IMR-90 (cell line): ENCODE data around the gene RAB3IL1. TPM values are rescaled to one million over a fixed set of nuclear protein-coding genes. Genes with fewer than 3 reads are reported as not detected.

Experiments
- ATAC-seq: fragments of 200-7000 bp; cut with Tn5 transposase; 2 replicates; pipeline ENCODE4 v1.9.1; 2020; ENCODE audit warnings: low read depth, mild to moderate bottlenecking, moderate library complexity
- BruUV-seq: library from RNA; stranded (reverse); fragments of 400-500 nt; replicated peaks from 2 replicates; lab custom pipeline; 2021; lab: Mats Ljungman, UMichigan
- CTCF ChIA-PET: fragments of 300-600 bp; formaldehyde crosslinking; extraction: SDS; loops from one replicate; lab custom pipeline; 2021; ENCODE audit warnings: antibody characterized with exemption; lab: Yijun Ruan, JAX
- POLR2A ChIA-PET: fragments of 300-600 bp; sonication (Branson Sonifier 250); formaldehyde crosslinking; loops from one replicate; lab custom pipeline; 2022; ENCODE audit warnings: antibody characterized with exemption; ENCODE audit not compliant: unreplicated experiment; lab: Charles Lee
- DNase-seq: peaks from one replicate; pipeline ENCODE4 v3.0.0; 2013
- H2AFZ ChIP-seq: replicated peaks from 2 replicates; pipeline ENCODE3; 2013; ENCODE audit warnings: low read length, mild to moderate bottlenecking; ENCODE audit not compliant: poor library complexity
- H2AK5ac ChIP-seq: 2 replicates; pipeline ENCODE4 v1.6.1; 2013; ENCODE audit warnings: low read depth, low read length, inconsistent platforms
- H2AK9ac ChIP-seq: replicated peaks from 2 replicates; pipeline ENCODE3; 2013; ENCODE audit warnings: mild to moderate bottlenecking, low read depth, low read length, moderate library complexity; ENCODE audit not compliant: poor library complexity
- H2BK120ac ChIP-seq: 2 replicates; pipeline ENCODE4 v1.6.1; 2013; ENCODE audit warnings: low read depth, low read length, inconsistent platforms
- H2BK15ac ChIP-seq: 3 replicates; pipeline ENCODE4 v1.6.1; 2013; ENCODE audit warnings: low read depth, low read length, inconsistent platforms
- H2BK20ac ChIP-seq: 2 replicates; pipeline ENCODE4 v1.6.1; 2013; ENCODE audit warnings: low read depth, mild to moderate bottlenecking, inconsistent platforms, low read length, moderate library complexity
- H2BK5ac ChIP-seq: 2 replicates; pipeline ENCODE4 v1.6.1; 2013; ENCODE audit warnings: mild to moderate bottlenecking, low read depth, low read length, inconsistent platforms; ENCODE audit not compliant: poor library complexity, severe bottlenecking
- H3K14ac ChIP-seq: replicated peaks from 2 replicates; pipeline ENCODE4 v1.6.1; 2013; ENCODE audit warnings: low read depth, low read length, inconsistent platforms
- H3K18ac ChIP-seq: 2 replicates; pipeline ENCODE4 v1.6.1; 2013; ENCODE audit warnings: low read depth, low read length, control low read depth
- H3K23ac ChIP-seq: 2 replicates; pipeline ENCODE4 v1.6.1; 2013; ENCODE audit warnings: low read depth, low read length, inconsistent platforms
- H3K27ac ChIP-seq: 2 replicates; pipeline ENCODE4 v1.5.1; 2013; ENCODE audit warnings: mild to moderate bottlenecking, control low read depth, low read length; ENCODE audit not compliant: insufficient read depth
- H3K27me3 ChIP-seq: 2 replicates; pipeline ENCODE4 v1.6.1; 2013; ENCODE audit warnings: low read length; ENCODE audit not compliant: control insufficient read depth, insufficient read depth
- H3K36me3 ChIP-seq: 2 replicates; pipeline ENCODE4 v1.6.1; 2013; ENCODE audit warnings: low read length, mixed read lengths; ENCODE audit not compliant: control insufficient read depth, insufficient read depth
- H3K4ac ChIP-seq: 2 replicates; pipeline ENCODE4 v1.6.1; 2013; ENCODE audit warnings: low read depth, low read length, inconsistent platforms
- H3K4me1 ChIP-seq: 2 replicates; pipeline ENCODE4 v1.6.1; 2013; ENCODE audit warnings: low read length, mixed read lengths; ENCODE audit not compliant: control insufficient read depth, insufficient read depth
- H3K4me2 ChIP-seq: 2 replicates; pipeline ENCODE4 v1.6.1; 2013; ENCODE audit warnings: low read depth, mild to moderate bottlenecking, control low read depth, low read length, moderate library complexity
- H3K4me3 ChIP-seq: 2 replicates; pipeline ENCODE4 v1.5.1; 2013; ENCODE audit warnings: low read depth, mild to moderate bottlenecking, control low read depth, low read length, moderate library complexity; ENCODE audit not compliant: insufficient read depth
- H3K56ac ChIP-seq: 2 replicates; pipeline ENCODE4 v1.6.1; 2013; ENCODE audit warnings: low read length, inconsistent platforms; ENCODE audit not compliant: insufficient read depth; ENCODE audit errors: extremely low read depth
- H3K79me1 ChIP-seq, 2 experiments: 2 replicates each; pipeline ENCODE4 v1.6.1; 2013; ENCODE audit warnings: low read length in 2 of 2, inconsistent platforms in 1 of 2, low read depth in 1 of 2
- H3K9ac ChIP-seq: 2 replicates; pipeline ENCODE4 v1.6.1; 2013; ENCODE audit warnings: low read depth, low read length, control low read depth
- H3K9me1 ChIP-seq: 2 replicates; pipeline ENCODE4 v1.6.1; 2013; ENCODE audit warnings: low read length, inconsistent platforms; ENCODE audit not compliant: insufficient read depth
- H3K9me3 ChIP-seq: 2 replicates; pipeline ENCODE4 v1.6.1; 2013; ENCODE audit warnings: low read length; ENCODE audit not compliant: control insufficient read depth, insufficient read depth
- H4K20me1 ChIP-seq: 2 replicates; pipeline ENCODE4 v1.6.1; 2013; ENCODE audit warnings: low read length, inconsistent platforms; ENCODE audit not compliant: insufficient read depth
- H4K5ac ChIP-seq: 2 replicates; pipeline ENCODE4 v1.6.1; 2013; ENCODE audit warnings: mild to moderate bottlenecking, low read depth, low read length, control low read depth
- H4K8ac ChIP-seq, 2 experiments: 2 replicates each; pipeline ENCODE4 v1.6.1; 2013; ENCODE audit warnings: low read depth in 2 of 2, low read length in 2 of 2, control low read depth in 1 of 2, inconsistent platforms in 1 of 2
- H4K91ac ChIP-seq: 2 replicates; pipeline ENCODE4 v1.6.1; 2013; ENCODE audit warnings: low read depth, low read length, inconsistent platforms; ENCODE audit not compliant: insufficient read depth
- BHLHE40 ChIP-seq: fragments of 150-350 bp; IDR thresholded peaks from 2 replicates; pipeline ENCODE4 v1.6.1; 2016; ENCODE audit warnings: mild to moderate bottlenecking, low read depth, low read length
- CEBPB ChIP-seq: IDR thresholded peaks from 2 replicates; pipeline ENCODE4 v1.6.1; 2012; ENCODE audit warnings: low read depth, low read length, improper control_type of control experiment
- CHD1 ChIP-seq: IDR thresholded peaks from 2 replicates; pipeline ENCODE4 v1.6.1; 2012; ENCODE audit warnings: low read depth, low read length, improper control_type of control experiment
- FOS ChIP-seq: fragments of 150-350 bp; IDR thresholded peaks from 2 replicates; pipeline ENCODE4 v1.6.1; 2016; ENCODE audit warnings: low read depth, low read length
- MAFK ChIP-seq: IDR thresholded peaks from 2 replicates; pipeline ENCODE4 v1.6.1; 2012; ENCODE audit warnings: low read depth, low read length, improper control_type of control experiment
- MXI1 ChIP-seq: IDR thresholded peaks from 2 replicates; pipeline ENCODE4 v1.6.1; 2012; ENCODE audit warnings: low read depth, mild to moderate bottlenecking, low read length, moderate library complexity, borderline replicate concordance
- POLR2A ChIP-seq: IDR thresholded peaks from 2 replicates; pipeline ENCODE4 v1.6.1; 2012; ENCODE audit warnings: mild to moderate bottlenecking, low read depth, low read length
- RAD21 ChIP-seq: IDR thresholded peaks from 2 replicates; pipeline ENCODE4 v1.6.1; 2012; ENCODE audit warnings: low read length, improper control_type of control experiment
- RCOR1 ChIP-seq: IDR thresholded peaks from 2 replicates; pipeline ENCODE4 v1.6.1; 2012; ENCODE audit warnings: mild to moderate bottlenecking, low read length, improper control_type of control experiment; ENCODE audit not compliant: insufficient replicate concordance
- RFX5 ChIP-seq: IDR thresholded peaks from 2 replicates; pipeline ENCODE4 v1.8.0; 2012; ENCODE audit warnings: low read depth, mild to moderate bottlenecking, low read length, moderate library complexity
- WGBS, 2 experiments: methylation state at CpG; one replicate each; pipeline versions ENCODE4 v1.1.5 to v1.1.7; 2013; ENCODE audit warnings: missing lambda C conversion rate in 2 of 2; ENCODE audit not compliant: insufficient read length in 1 of 2; ENCODE audit errors: extremely low coverage in 2 of 2; 5-methylcytosine and 5-hydroxymethylcytosine counted together
- dilution Hi-C: fragments of 300-500 bp; cut with HindIII; formaldehyde crosslinking; loops from one replicate; pipeline ENCODE4 v1.14.3; 2018; ENCODE audit warnings: low sequenced_read_pairs; ENCODE audit not compliant: unreplicated experiment
- in situ Hi-C: fragments of 300-500 bp; cut with MboI; formaldehyde crosslinking; loops from 3 replicates; pipeline ENCODE4 v1.14.3; 2019; ENCODE audit warnings: low sequenced_read_pairs, inconsistent platforms, mixed read lengths
- intact Hi-C: fragments of 100-400 bp; cut with micrococcal nuclease; formaldehyde crosslinking; loops from 2 replicates; pipeline ENCODE4 v1.10.0; 2022
- polyA plus RNA-seq, 3 experiments: library from polyadenylated mRNA; depleted of rRNA; stranded (reverse); fragments of >200 nt; gene quantifications; 2 replicates each; pipeline ENCODE4 v1.2.3, GENCODE V29; 2012; ENCODE audit warnings: low replicate concordance in 1 of 3
- total RNA-seq: library from RNA; depleted of rRNA; stranded (reverse); fragments of >200 nt; gene quantifications from 2 replicates; pipeline ENCODE4 v1.2.3, GENCODE V29; 2012
- TF ChIP-seq, protein P1 (sequence below): fragments of 150-350 bp; IDR thresholded peaks from 2 replicates; pipeline ENCODE4 v1.6.1; 2017; ENCODE audit warnings: mild to moderate bottlenecking, antibody characterized with exemption, low read length, low read depth
- TF ChIP-seq, protein P2 (sequence below): fragments of 150-350 bp; IDR thresholded peaks from 2 replicates; pipeline ENCODE4 v1.6.1; 2016; ENCODE audit warnings: low read depth, mild to moderate bottlenecking, low read length, moderate library complexity, borderline replicate concordance
- TF ChIP-seq, protein P3 (sequence below): conservative IDR thresholded peaks from 2 replicates; pipeline ENCODE4 v1.5.1; 2012; ENCODE audit warnings: mild to moderate bottlenecking, low read depth, low read length, improper control_type of control experiment

The RAB3IL1 gene
- total and polyA plus RNA-seq, 2 of the 4 experiments (the other 2 are of a cell fraction): 0.72 to 1.9 TPM

DNA sequence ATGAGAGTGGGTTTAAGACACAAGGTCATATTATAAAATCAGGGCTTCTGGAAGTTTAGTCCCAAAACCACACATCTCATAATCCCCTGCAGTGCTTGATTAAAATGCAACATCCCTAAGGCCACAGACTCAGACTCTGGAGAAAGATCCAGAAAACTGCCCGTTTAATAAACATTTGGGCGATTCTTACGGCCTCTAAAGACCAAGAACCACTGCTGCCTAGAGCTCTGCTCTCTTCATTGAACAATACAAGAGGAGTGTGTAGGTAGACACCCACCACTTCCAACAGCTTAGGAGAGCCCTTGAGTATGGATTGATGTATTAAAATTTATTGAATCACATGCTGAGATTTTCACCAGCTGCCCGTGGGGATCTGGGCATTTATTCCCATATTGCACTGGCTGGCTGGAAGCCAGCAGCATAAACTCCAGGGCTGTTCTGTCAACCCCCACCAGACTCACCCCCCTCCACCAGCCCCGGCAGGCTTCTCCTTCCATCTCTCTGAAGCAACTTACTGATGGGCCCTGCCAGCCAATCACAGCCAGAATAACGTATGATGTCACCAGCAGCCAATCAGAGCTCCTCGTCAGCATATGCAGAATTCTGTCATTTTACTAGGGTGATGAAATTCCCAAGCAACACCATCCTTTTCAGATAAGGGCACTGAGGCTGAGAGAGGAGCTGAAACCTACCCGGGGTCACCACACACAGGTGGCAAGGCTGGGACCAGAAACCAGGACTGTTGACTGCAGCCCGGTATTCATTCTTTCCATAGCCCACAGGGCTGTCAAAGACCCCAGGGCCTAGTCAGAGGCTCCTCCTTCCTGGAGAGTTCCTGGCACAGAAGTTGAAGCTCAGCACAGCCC, 32.0 kb upstream of the RAB3IL1 start:
- WGBS, 2 experiments: no CpG with 5 or more reads among the region's 9 CpGs
- peak overlapping the region; percentile 3; the same call in 1 of the 2 replicates for H3K18ac ChIP-seq
- peak; percentile 92 for ATAC-seq
- peaks cover 9% of the 10 kb centered on the region; the same call in 1 of the 2 replicates for H3K4me1 ChIP-seq
- peak overlapping the region; percentile 57 for H3K14ac ChIP-seq
- H3K56ac ChIP-seq: peak overlapping the region; percentile 13; the same call in 1 of the 2 replicates
- ChIA-PET POLR2A (interaction anchor here (0.6 to 1.2 kb wide), 7 partner anchors 15 to 133 kb away, joined by 3 to 6 read pairs (median 4); no protein-coding TSS in a partner anchor), CTCF (interaction anchor here (0.7 to 2.1 kb wide), 7 partner anchors 50 to 159 kb away, joined by 3 to 22 read pairs (median 4); no protein-coding TSS in a partner anchor)
- no TSS peak for BruUV-seq
- peak; percentile 98 for DNase-seq
- H2BK120ac ChIP-seq: peak overlapping the region; percentile 92
- peaks cover 0 to 9% of the 10 kb centered on the region in 2 experiments; a peak in 1 of 4 replicates for H3K79me1 ChIP-seq
- H3K23ac ChIP-seq: peak overlapping the region; percentile 71
- H3K9me3 ChIP-seq: no peaks in the 10 kb centered on the region
- peak overlapping the region; percentile 11 for H4K5ac ChIP-seq
- peak overlapping the region; percentile 84 to 90 for H4K8ac ChIP-seq
- H3K9ac ChIP-seq: peak overlapping the region; percentile 27
- peak overlapping the region; percentile 48 for H3K27ac ChIP-seq
- no peak overlapping the region for H2BK5ac ChIP-seq
- peak overlapping the region; percentile 77; the same call in 1 of the 2 replicates for H2AK5ac ChIP-seq
- intact Hi-C loops (no loop called here), in situ Hi-C loops (loop anchor here (5.0 to 10.0 kb wide), 3 partner anchors 52 to 152 kb away; no protein-coding TSS in a partner anchor), dilution Hi-C loops (no loop called here)
- peak overlapping the region; percentile 47 for H3K4me2 ChIP-seq
- H3K4ac ChIP-seq: peak overlapping the region; percentile 93
- H2BK20ac ChIP-seq: peak overlapping the region; percentile 78
- peak overlapping the region; percentile 95 for H4K91ac ChIP-seq
- no peaks in the 10 kb centered on the region for H4K20me1 ChIP-seq
- H3K4me3 ChIP-seq: no peak overlapping the region
- H3K9me1 ChIP-seq: peaks cover 15% of the 10 kb centered on the region
- no peaks in the 10 kb centered on the region for H3K36me3 ChIP-seq
- peak overlapping the region; percentile 61 for H2BK15ac ChIP-seq
- H2AFZ ChIP-seq: peak overlapping the region; percentile 65
- no peaks in the 10 kb centered on the region; the same call in 1 of the 2 replicates for H3K27me3 ChIP-seq
- peak overlapping the region; percentile 58 for H2AK9ac ChIP-seq
- TF ChIP-seq, protein P1, sequence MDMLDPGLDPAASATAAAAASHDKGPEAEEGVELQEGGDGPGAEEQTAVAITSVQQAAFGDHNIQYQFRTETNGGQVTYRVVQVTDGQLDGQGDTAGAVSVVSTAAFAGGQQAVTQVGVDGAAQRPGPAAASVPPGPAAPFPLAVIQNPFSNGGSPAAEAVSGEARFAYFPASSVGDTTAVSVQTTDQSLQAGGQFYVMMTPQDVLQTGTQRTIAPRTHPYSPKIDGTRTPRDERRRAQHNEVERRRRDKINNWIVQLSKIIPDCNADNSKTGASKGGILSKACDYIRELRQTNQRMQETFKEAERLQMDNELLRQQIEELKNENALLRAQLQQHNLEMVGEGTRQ: no peak
- TF ChIP-seq RCOR1 (no peak), MXI1 (no peak), CEBPB (peak; percentile 98), POLR2A (peak; percentile 67; the same call in 1 of the 2 replicates), RFX5 (no peak), FOS (no peak), BHLHE40 (0 out of 2 replicates have a peak, but pooled peaks have one; percentile 8), RAD21 (no peak), MAFK (peak; percentile 43), CHD1 (no peak)
- TF ChIP-seq, protein P2, sequence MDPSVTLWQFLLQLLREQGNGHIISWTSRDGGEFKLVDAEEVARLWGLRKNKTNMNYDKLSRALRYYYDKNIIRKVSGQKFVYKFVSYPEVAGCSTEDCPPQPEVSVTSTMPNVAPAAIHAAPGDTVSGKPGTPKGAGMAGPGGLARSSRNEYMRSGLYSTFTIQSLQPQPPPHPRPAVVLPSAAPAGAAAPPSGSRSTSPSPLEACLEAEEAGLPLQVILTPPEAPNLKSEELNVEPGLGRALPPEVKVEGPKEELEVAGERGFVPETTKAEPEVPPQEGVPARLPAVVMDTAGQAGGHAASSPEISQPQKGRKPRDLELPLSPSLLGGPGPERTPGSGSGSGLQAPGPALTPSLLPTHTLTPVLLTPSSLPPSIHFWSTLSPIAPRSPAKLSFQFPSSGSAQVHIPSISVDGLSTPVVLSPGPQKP: no peak
- TF ChIP-seq, protein P3, sequence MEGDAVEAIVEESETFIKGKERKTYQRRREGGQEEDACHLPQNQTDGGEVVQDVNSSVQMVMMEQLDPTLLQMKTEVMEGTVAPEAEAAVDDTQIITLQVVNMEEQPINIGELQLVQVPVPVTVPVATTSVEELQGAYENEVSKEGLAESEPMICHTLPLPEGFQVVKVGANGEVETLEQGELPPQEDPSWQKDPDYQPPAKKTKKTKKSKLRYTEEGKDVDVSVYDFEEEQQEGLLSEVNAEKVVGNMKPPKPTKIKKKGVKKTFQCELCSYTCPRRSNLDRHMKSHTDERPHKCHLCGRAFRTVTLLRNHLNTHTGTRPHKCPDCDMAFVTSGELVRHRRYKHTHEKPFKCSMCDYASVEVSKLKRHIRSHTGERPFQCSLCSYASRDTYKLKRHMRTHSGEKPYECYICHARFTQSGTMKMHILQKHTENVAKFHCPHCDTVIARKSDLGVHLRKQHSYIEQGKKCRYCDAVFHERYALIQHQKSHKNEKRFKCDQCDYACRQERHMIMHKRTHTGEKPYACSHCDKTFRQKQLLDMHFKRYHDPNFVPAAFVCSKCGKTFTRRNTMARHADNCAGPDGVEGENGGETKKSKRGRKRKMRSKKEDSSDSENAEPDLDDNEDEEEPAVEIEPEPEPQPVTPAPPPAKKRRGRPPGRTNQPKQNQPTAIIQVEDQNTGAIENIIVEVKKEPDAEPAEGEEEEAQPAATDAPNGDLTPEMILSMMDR: no peak
